Measurements from ENCODE around the gene TMEM255B.
A peak's percentile ranks its signal among the peaks of the same experiment; 100 is the strongest.
"Not testable (repeated sequence)": the region's sequence is repeated elsewhere in the genome, so short reads cannot be mapped to it uniquely, and the experiment has no call there.

Gene TMEM255B

GRCh38 chr13:113791226-113791625 is 32.2 kb downstream of the TMEM255B start:
- DNase-seq = no peak

- no peak for DNase-seq
Measured at GRCh38 chr13:113791761-113792160, 32.7 kb downstream of the TMEM255B start.

- DNase-seq = no peak
Measured at GRCh38 chr13:113792236-113792770, 33.3 kb downstream of the TMEM255B start.

GRCh38 chr13:113792886-113793717 is 34.1 kb downstream of the TMEM255B start:
- no peak for DNase-seq

- no peak for DNase-seq
Measured at GRCh38 chr13:113793718-113794085, 34.7 kb downstream of the TMEM255B start.

GRCh38 chr13:113794086-113794485 is 35.1 kb downstream of the TMEM255B start:
- DNase-seq = no peak

- DNase-seq = no peak
Measured at GRCh38 chr13:113794764-113795173, 35.7 kb downstream of the TMEM255B start.

- DNase-seq = not testable (repeated sequence)
Measured at GRCh38 chr13:113795362-113795761, 36.3 kb downstream of the TMEM255B start.

GRCh38 chr13:113796211-113796963 is 37.4 kb downstream of the TMEM255B start:
- DNase-seq = no peak

- DNase-seq = no peak
Measured at GRCh38 chr13:113796964-113797676, 38.1 kb downstream of the TMEM255B start.

GRCh38 chr13:113798200-113798811 is 39.3 kb downstream of the TMEM255B start:
- DNase-seq = no peak

GRCh38 chr13:113800576-113800926 is 41.5 kb downstream of the TMEM255B start:
- DNase-seq = no peak

GRCh38 chr13:113801289-113801961 is 42.4 kb downstream of the TMEM255B start:
- DNase-seq = no peak

- peak; percentile 8 for DNase-seq
Measured at GRCh38 chr13:113802090-113802531, 43.1 kb downstream of the TMEM255B start.

- no peak for DNase-seq
Measured at GRCh38 chr13:113802761-113803160, 43.7 kb downstream of the TMEM255B start.

GRCh38 chr13:113803409-113804016 is 44.5 kb downstream of the TMEM255B start:
- DNase-seq = no peak

GRCh38 chr13:113804017-113804702 is 45.1 kb downstream of the TMEM255B start:
- DNase-seq = no peak

- no peak for DNase-seq
Measured at GRCh38 chr13:113804703-113805430, 45.8 kb downstream of the TMEM255B start.

- DNase-seq = no peak
Measured at GRCh38 chr13:113805431-113806103, 46.5 kb downstream of the TMEM255B start.

GRCh38 chr13:113806104-113806471 is 47.1 kb downstream of the TMEM255B start:
- DNase-seq = no peak

Measured in GF-D8 (cell line).